ENCODE data around the gene TBXAS1.

The TBXAS1 gene

DNA sequence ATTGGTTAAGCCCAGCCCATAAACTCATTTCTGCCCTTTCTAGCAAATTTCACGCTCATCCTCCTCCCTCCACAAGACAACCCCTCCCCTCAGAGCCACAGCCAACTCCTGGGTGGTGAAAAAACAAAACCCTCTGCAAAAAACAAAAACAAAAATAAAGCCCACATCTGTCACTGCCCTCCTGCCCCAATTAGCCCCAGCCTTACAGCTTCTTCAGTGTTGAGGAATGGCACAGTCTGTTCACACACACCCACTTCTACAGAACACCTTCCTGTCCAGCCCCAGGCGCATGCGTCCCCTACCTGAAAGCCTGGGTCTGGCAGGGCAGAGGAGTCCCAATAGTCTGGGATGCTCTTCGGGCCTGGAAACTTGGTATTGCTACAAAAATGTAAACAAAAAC, 199.2 kb downstream of the TBXAS1 start:
- no peak for DNase-seq

DNA sequence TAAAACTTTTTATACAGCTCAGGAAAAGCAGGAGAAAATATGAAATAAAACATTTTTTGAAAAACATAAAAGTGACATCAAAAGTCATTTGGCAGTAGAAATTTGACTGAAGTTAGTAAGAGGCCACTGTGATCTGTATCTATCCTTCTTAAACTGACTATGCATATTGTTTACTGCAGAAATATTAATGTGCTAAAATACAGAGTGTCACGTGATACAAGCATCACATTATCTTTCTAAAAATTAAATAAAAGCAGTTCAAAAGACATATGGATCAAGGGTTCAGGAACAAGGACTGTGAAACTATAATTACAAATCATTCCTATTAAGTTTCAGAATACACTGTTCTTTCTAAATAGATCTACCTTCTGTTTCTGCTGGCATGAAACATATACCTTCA, 200.0 kb downstream of the TBXAS1 start:
- DNase-seq: no peak

- DNase-seq: no peak
These were observed 202.3 kb downstream of the TBXAS1 start for GRCh38 chr7:140031364-140031763.

- DNase-seq: no peak
These were observed 204.0 kb downstream of the TBXAS1 start for GRCh38 chr7:140033036-140033435.

DNA sequence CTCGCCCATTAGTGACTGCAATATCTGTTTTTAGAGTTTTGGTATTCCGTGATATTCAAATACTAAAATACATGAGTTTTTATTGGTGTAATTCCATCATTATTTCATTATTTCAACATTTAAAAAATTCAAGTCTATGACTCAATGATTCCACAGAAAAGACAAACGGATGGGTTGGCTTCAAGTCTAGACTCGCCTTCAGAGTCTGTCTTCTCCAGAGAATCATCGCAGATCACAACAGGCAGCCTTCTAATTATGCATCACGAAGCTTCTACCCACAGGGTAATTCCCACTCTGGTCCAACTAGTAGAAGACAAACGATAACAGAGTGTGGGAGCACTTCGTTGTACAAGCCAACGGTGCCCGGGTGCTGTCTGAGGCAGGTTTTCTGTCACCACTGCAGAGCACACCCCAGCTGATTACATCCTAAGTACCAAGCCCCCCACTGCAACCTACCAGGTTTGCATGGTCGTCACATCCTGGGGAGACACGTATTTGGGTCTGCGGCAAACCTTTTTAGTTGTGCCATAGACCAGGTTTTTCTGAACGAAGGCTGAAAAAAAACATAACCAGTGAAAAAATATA, 204.8 kb downstream of the TBXAS1 start:
- no peak for DNase-seq

DNA sequence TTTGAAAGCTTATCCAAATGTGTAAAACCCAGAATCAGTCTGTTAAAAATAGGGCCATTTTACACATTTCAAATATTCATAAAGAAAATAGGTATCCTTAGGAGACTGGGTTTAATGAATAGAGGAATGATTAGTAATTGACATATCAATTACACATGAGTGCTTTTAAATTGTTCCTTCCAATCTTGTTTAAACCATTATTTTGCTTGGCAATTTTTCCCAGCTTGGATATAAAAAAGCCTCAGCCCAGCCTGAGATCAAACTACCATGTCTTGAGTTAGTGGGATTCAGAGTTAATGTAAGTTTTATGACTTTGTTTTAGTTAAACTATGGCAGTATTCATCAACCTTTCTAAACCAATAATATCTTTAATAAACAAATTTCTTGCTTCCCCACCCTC, 205.4 kb downstream of the TBXAS1 start:
- no peak for DNase-seq

- no peak for DNase-seq
These were observed 206.5 kb downstream of the TBXAS1 start for GRCh38 chr7:140035400-140036223.

- DNase-seq: no peak
These were observed 207.3 kb downstream of the TBXAS1 start for GRCh38 chr7:140036224-140036962.

DNA sequence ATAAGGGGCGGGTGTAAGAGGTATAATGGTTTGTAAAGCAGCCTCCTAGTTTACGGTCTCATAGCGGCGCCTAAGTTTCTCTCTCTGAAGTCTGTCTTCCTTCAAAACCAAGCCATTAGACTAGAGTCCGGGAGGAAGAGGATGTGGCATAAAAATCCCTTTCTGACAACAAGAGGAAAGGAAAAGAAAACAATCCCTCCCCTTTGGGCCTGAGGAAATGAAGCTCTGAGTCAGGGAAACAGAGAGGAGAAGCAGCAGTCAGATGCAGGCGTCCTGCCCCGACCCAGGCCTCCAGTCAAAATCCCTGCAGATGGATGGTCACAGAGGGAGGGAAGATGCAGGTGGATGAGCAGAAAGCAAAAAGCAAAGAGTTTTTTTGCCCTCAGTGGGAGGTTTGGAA, 210.0 kb downstream of the TBXAS1 start:
- DNase-seq: no peak

- peak; percentile 12 to 70 for DNase-seq
These were observed 210.8 kb downstream of the TBXAS1 start for GRCh38 chr7:140039896-140040295.

- DNase-seq: no peak
These were observed 212.8 kb downstream of the TBXAS1 start for GRCh38 chr7:140041659-140042385.

- no peak for DNase-seq
These were observed 213.3 kb downstream of the TBXAS1 start for GRCh38 chr7:140042386-140042670.

DNA sequence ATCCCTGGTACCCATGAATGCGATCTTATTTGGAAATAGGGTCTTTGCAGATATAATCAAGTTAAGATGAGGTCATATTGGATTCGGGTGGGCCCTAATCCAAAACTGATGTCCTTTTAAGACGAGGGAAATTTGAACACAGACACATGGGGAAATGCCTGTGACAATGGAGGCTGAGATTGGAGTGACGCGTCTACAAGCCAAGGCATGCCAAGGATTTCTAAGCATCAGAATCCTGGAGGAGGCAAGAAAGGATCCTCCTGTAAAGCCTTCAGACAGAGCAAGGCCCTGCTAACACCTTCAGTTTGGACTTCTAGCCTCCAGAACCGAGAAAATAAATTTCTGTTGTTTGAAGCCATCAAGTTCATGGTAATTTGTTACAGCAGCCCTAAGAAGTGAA, 215.2 kb downstream of the TBXAS1 start:
- no peak for DNase-seq

DNA sequence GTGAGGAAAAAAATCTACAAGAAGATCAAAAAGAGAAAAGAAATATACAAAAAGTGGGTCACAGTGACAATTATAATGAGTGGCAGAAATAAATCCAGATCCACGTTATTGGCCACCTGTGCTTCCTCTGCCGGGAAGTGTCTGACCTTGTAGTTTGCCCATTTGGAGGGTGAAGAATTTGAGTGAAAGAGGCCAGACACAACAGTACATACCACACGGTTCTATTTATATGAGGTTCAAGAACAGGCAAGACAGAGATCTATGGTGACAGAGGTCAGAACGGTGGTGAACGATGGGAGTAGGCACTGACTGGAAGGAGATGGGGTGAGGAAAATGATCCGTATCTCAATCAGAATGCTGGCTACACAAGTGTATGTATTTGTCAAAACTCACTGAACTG, 216.6 kb downstream of the TBXAS1 start:
- DNase-seq: no peak

- DNase-seq: no peak
These were observed 218.1 kb downstream of the TBXAS1 start for GRCh38 chr7:140047197-140047596.

DNA sequence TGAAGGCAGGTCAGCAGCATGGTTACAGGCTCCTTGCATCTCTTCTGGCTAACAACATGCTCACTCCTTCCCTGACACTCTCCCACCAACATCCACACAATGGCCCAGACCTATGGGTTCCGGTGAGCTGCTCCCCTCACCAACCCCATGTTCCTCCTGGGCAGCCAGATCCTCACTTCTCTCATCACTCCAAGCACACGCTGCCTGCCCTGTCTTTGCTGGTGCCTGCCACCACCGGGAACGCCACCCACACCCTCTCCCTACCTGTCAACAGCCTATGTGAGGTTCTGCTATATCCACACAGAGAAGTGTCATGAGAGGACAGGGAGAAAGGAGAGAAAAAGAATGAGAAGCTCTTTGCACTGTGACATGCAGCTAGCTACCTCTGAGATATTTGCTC, 219.1 kb downstream of the TBXAS1 start:
- no peak for DNase-seq

DNA sequence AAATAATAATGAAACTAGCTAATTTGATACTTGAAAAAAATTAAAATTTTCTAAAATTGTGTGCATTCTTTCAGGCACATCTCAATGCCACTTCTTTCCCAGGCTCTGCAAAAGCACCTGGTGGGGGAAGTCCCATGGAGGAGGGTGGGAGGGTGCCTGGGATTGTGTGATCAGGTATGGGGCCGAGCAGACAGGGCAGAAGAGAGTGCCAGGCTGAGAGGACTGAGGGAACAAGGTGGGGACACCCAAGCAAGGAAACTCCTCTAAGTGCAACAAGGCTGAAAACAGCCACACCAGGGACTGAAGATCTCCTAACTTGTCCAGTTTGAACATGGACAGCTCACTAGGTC, 219.9 kb downstream of the TBXAS1 start:
- no peak for DNase-seq

- no peak for DNase-seq
These were observed 220.4 kb downstream of the TBXAS1 start for GRCh38 chr7:140049339-140050024.

DNA sequence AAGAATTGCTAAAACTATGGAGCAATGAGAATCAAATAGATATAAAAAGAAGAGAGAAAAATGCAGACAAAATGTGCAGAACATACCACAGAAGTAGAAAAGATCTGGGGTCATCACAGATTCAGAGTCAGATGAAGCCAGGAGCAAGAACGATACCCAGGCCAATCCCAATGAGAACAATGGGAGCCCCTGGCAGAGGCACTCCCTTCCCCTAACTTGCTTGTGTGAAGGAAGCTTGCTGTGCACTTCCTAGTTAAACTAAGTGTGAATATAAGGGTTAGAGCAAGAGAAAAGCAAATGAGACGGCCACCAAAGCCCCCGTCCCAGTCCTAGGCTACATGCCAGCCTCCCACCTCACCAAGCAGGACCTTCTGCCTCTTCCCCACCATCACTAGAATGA, 221.0 kb downstream of the TBXAS1 start:
- no peak for DNase-seq

DNA sequence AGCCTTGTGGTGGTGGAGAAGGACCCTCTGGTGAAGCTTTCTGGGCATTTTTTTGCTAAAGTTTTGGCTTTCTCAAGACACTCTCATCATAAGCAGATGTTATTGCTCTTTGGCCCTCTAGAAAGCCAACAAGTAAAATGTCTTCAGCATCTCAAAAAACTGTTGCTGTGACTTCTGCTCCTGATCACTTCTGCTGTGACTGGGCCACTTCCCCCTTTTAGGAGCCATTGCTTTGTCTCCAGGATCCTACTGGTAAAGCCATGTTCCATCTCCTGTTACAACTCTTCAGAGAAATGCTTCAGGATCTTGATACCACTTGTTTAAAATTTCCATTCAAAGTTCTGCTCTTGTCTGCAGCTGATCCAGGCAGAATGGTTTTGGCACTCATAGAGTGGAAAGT, 222.8 kb downstream of the TBXAS1 start:
- DNase-seq: no peak

- DNase-seq: no peak
These were observed 224.9 kb downstream of the TBXAS1 start for GRCh38 chr7:140053812-140054539.

GRCh38 chr7:140054751-140055150, 225.7 kb downstream of the TBXAS1 start:
- no peak for DNase-seq

Measured in NCI-H524 (cell line).